B cell (primary cell): ENCODE data around the gene KRT35.

Experiments
- CTCF ChIP-seq: fragments of 200-600 bp; IDR thresholded peaks from one replicate; pipeline ENCODE4 v1.8.0; 2022; ENCODE audit warnings: antibody characterized with exemption, mild to moderate bottlenecking
- EZH2 ChIP-seq: IDR thresholded peaks from 2 replicates; pipeline ENCODE4 v1.6.1; 2012; ENCODE audit warnings: borderline replicate concordance, low read depth, mild to moderate bottlenecking, moderate library complexity, low read length; ENCODE audit not compliant: insufficient read depth, poor library complexity, severe bottlenecking

- TF ChIP-seq CTCF (no peak), EZH2 (no peak)
Observed at GRCh38 chr17:41449008-41449407, 31.9 kb downstream of the KRT35 start.
